KMS-11 (cell line): ENCODE data around the gene MACROD2.

Source experiments
- H2AFZ ChIP-seq: fragments of 200-600 bp; sonication (generic); 2 replicates; pipeline ENCODE4 v1.6.1; 2016; ENCODE audit warnings: antibody characterized with exemption, mixed run types, low read depth
- H3K27ac ChIP-seq: fragments of 200-600 bp; sonication (generic); 2 replicates; pipeline ENCODE4 v1.6.1; 2016; ENCODE audit warnings: mild to moderate bottlenecking, mixed run types
- H3K27me3 ChIP-seq: fragments of 200-600 bp; sonication (generic); 2 replicates; pipeline ENCODE4 v1.6.1; 2017; ENCODE audit warnings: mild to moderate bottlenecking, low read depth, mixed run types, moderate library complexity; ENCODE audit not compliant: insufficient read depth
- H3K36me3 ChIP-seq: fragments of 200-600 bp; sonication (generic); 2 replicates; pipeline ENCODE4 v1.6.1; 2017; ENCODE audit warnings: mild to moderate bottlenecking, mixed run types; ENCODE audit not compliant: insufficient read depth
- H3K4me1 ChIP-seq: fragments of 200-600 bp; sonication (generic); 2 replicates; pipeline ENCODE4 v1.6.1; 2016; ENCODE audit warnings: mild to moderate bottlenecking, low read depth, mixed run types; ENCODE audit not compliant: poor library complexity, severe bottlenecking
- H3K4me2 ChIP-seq: fragments of 200-600 bp; sonication (generic); 2 replicates; pipeline ENCODE4 v1.7.0; 2016; ENCODE audit warnings: mild to moderate bottlenecking, mixed run types
- H3K4me3 ChIP-seq: fragments of 200-600 bp; sonication (generic); IDR thresholded peaks from 2 replicates; pipeline ENCODE4 v1.6.1; 2017; ENCODE audit warnings: low read depth, low read length, mixed read lengths; ENCODE audit not compliant: insufficient read depth
- H3K79me2 ChIP-seq: fragments of 200-600 bp; sonication (generic); 2 replicates; pipeline ENCODE4 v1.6.1; 2016; ENCODE audit warnings: low read depth, mixed run types; ENCODE audit not compliant: insufficient read depth
- H3K9ac ChIP-seq: fragments of 200-600 bp; sonication (generic); 2 replicates; pipeline ENCODE4 v1.6.1; 2016; ENCODE audit warnings: mild to moderate bottlenecking, mixed run types
- H4K20me1 ChIP-seq: fragments of 200-600 bp; sonication (generic); 2 replicates; pipeline ENCODE4 v1.6.1; 2016; ENCODE audit warnings: mild to moderate bottlenecking, mixed run types; ENCODE audit not compliant: insufficient read depth
- TF ChIP-seq, protein P1 (sequence below): fragments of 200-600 bp; sonication (generic); conservative IDR thresholded peaks from 2 replicates; pipeline ENCODE4 v1.6.1; 2017; ENCODE audit warnings: low read depth, mild to moderate bottlenecking, antibody characterized with exemption, low read length, moderate library complexity, mixed read lengths

MACROD2 gene

DNA sequence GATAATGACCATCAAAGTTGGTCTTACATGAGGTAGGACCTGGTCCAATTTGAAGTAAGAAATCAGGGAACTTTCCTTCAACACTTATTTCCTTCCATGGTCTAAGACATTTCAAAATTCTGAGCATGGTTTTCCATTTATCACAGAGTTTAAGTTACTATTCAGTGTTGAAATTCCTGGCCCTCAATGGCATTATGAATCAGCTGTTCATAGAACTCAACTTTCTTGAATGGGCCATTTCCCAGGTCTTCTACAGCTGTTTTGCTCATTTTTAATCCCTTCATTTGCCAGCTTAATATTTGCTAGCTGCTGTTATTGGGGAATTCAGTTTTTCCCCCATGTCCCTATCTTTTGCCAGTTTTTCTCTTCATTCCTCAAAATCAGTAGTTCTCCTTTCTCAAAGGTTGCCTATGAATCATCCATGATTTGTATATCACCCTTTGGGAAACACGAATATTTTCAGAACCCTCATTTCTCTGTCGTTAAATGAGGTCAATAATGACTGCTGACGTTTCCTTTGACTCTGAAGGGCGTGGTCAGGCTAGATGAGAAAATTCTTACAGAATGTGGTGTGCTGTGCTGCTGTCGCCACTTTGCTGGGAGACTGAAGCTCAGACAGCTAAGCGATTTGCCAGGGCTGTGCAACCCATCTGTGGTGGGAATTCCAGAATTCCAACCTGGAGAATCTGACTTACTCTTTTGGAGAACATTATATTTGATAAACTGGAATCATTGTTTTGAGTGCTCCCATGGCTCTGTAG is 558.6 kb downstream of the MACROD2 start:
- no peaks in the 10 kb centered on the region for H4K20me1 ChIP-seq
- H3K27me3 ChIP-seq, result no peaks in the 10 kb centered on the region
- no peak overlapping the region for H3K9ac ChIP-seq
- H3K27ac ChIP-seq, result no peak overlapping the region
- H2AFZ ChIP-seq, result no peak overlapping the region
- TF ChIP-seq, protein P1, sequence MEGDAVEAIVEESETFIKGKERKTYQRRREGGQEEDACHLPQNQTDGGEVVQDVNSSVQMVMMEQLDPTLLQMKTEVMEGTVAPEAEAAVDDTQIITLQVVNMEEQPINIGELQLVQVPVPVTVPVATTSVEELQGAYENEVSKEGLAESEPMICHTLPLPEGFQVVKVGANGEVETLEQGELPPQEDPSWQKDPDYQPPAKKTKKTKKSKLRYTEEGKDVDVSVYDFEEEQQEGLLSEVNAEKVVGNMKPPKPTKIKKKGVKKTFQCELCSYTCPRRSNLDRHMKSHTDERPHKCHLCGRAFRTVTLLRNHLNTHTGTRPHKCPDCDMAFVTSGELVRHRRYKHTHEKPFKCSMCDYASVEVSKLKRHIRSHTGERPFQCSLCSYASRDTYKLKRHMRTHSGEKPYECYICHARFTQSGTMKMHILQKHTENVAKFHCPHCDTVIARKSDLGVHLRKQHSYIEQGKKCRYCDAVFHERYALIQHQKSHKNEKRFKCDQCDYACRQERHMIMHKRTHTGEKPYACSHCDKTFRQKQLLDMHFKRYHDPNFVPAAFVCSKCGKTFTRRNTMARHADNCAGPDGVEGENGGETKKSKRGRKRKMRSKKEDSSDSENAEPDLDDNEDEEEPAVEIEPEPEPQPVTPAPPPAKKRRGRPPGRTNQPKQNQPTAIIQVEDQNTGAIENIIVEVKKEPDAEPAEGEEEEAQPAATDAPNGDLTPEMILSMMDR, result no peak
- H3K4me3 ChIP-seq, result no peak overlapping the region
- no peaks in the 10 kb centered on the region for H3K4me1 ChIP-seq
- no peak overlapping the region for H3K4me2 ChIP-seq
- no peaks in the 10 kb centered on the region for H3K79me2 ChIP-seq
- no peaks in the 10 kb centered on the region for H3K36me3 ChIP-seq

DNA sequence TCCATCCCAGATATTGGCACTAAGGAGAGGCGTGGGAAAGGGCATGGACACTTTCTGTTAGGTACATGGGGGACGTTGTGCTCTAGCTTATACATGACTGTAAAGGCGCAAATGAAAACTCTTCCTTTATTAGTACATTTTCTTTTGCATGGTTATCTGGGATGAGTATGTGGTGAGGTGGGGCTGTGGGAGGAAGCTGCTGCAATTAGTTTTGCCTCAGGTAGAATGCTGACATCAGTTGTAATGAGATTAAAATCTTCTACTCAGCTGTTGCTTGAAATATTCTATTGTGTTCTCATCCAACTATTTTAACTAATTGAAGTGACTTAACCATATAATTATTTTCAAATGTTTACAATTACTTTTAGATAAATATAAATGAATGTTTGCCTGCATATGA is 560.4 kb downstream of the MACROD2 start:
- no peak overlapping the region for H3K27ac ChIP-seq
- no peaks in the 10 kb centered on the region for H3K4me1 ChIP-seq
- H3K4me3 ChIP-seq, result no peak overlapping the region
- no peaks in the 10 kb centered on the region for H3K36me3 ChIP-seq
- no peaks in the 10 kb centered on the region for H3K79me2 ChIP-seq
- no peak overlapping the region for H2AFZ ChIP-seq
- TF ChIP-seq, protein P1, result no peak
- H3K9ac ChIP-seq, result no peak overlapping the region
- H3K27me3 ChIP-seq, result no peaks in the 10 kb centered on the region
- H4K20me1 ChIP-seq, result no peaks in the 10 kb centered on the region
- H3K4me2 ChIP-seq, result no peak overlapping the region

DNA sequence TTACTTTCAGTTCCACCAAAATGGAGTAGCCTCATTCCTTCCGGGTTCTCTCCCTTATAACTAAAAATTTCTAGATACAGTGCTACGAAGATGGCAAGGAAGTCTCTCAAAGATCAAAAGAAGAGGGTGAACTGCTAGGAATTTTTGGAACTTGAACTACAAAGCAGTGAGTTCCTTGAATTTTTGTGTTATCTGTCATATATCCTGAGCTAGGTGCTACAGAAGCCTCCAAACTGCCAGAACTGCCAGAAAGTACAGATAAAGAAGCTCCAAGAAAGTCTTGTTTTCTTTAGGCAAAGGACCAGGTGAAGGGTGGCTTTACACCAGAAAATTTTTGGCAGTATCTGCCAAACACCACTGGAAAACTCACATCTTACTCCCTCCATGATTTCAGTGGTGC is 560.9 kb downstream of the MACROD2 start:
- no peaks in the 10 kb centered on the region for H3K36me3 ChIP-seq
- H3K4me1 ChIP-seq, result no peaks in the 10 kb centered on the region
- no peak overlapping the region for H2AFZ ChIP-seq
- H3K27ac ChIP-seq, result no peak overlapping the region
- H3K79me2 ChIP-seq, result no peaks in the 10 kb centered on the region
- no peak overlapping the region for H3K4me2 ChIP-seq
- H3K4me3 ChIP-seq, result no peak overlapping the region
- H3K27me3 ChIP-seq, result no peaks in the 10 kb centered on the region
- H3K9ac ChIP-seq, result no peak overlapping the region
- TF ChIP-seq, protein P1, result no peak
- H4K20me1 ChIP-seq, result no peaks in the 10 kb centered on the region

DNA sequence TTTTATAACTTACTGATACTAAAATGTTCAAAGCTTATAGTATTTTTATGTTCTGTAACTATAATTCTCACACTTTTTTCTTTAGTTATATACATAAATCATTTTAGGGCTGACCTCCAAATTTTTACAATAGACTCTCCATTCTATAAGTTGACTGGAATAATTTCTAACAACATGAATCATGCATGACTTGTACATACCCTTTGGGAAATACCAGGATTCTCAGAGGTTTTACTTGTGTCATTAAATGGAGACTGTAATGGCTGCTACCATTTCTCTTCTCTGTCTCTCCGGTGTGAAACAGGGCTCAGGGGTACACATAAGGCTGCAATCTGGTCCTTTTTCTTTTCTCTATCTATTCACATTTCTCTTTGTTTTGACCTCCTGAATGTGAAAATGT is 564.3 kb downstream of the MACROD2 start:
- Histone ChIP-seq H3K36me3 (no peaks in the 10 kb centered on the region), H3K9ac (no peak overlapping the region), H3K27me3 (no peaks in the 10 kb centered on the region), H3K4me3 (no peak overlapping the region), H3K4me2 (no peak overlapping the region), H4K20me1 (no peaks in the 10 kb centered on the region), H3K79me2 (no peaks in the 10 kb centered on the region), H2AFZ (no peak overlapping the region), H3K27ac (no peak overlapping the region), H3K4me1 (no peaks in the 10 kb centered on the region)
- TF ChIP-seq, protein P1, result no peak
